Right lobe of liver (tissue), 4 donors: ENCODE measurements around the gene MEIKIN.

ENCODE experiments used
- POLR2A ChIP-seq: fragments of 450-650 bp; IDR thresholded peaks from one replicate; pipeline ENCODE4 v1.6.1; 2017; ENCODE audit warnings: antibody characterized with exemption, mild to moderate bottlenecking
- TF ChIP-seq, protein P1 (sequence below), 4 donors: fragments of 200-600 bp in 3 of 4; fragments of 450-650 bp in 1 of 4; IDR thresholded peaks; one replicate each; pipeline versions ENCODE4 v1.5.1 to v1.8.0; 2016 to 2022; ENCODE audit warnings: antibody characterized with exemption in 4 of 4, mild to moderate bottlenecking in 2 of 4
- donor health status: DM: no; HTN: no; CAD: no.
- donor health status: DM: no; HTN: no; CAD: no.
- donor health status: DM: no; HTN: yes; CAD: no.

DNA sequence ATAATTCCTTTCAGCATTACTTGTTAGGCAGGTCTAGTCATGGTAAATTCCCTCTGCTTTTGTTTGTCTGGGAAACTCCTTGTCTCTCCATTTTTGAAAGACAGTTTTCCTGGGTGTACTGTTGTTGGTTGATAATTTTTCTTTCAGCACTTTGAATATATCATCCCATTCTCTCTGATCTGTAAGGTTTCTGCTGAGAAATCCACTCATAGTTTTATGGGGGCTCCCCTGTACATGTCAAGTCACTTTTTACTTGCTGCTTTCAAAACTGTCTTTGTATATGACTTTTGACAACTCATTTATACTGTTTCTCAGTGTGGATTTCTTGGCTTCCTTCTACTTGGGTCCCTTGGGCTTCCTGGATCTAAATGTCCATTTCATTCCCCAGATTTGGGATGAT lies 16.5 kb downstream of the MEIKIN start:
- TF ChIP-seq, protein P1, sequence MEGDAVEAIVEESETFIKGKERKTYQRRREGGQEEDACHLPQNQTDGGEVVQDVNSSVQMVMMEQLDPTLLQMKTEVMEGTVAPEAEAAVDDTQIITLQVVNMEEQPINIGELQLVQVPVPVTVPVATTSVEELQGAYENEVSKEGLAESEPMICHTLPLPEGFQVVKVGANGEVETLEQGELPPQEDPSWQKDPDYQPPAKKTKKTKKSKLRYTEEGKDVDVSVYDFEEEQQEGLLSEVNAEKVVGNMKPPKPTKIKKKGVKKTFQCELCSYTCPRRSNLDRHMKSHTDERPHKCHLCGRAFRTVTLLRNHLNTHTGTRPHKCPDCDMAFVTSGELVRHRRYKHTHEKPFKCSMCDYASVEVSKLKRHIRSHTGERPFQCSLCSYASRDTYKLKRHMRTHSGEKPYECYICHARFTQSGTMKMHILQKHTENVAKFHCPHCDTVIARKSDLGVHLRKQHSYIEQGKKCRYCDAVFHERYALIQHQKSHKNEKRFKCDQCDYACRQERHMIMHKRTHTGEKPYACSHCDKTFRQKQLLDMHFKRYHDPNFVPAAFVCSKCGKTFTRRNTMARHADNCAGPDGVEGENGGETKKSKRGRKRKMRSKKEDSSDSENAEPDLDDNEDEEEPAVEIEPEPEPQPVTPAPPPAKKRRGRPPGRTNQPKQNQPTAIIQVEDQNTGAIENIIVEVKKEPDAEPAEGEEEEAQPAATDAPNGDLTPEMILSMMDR (IDR thresholded peaks at IDR 0.05), result no peak
- TF ChIP-seq POLR2A, result no peak
